ENCODE results near the gene C1orf21.

DNA sequence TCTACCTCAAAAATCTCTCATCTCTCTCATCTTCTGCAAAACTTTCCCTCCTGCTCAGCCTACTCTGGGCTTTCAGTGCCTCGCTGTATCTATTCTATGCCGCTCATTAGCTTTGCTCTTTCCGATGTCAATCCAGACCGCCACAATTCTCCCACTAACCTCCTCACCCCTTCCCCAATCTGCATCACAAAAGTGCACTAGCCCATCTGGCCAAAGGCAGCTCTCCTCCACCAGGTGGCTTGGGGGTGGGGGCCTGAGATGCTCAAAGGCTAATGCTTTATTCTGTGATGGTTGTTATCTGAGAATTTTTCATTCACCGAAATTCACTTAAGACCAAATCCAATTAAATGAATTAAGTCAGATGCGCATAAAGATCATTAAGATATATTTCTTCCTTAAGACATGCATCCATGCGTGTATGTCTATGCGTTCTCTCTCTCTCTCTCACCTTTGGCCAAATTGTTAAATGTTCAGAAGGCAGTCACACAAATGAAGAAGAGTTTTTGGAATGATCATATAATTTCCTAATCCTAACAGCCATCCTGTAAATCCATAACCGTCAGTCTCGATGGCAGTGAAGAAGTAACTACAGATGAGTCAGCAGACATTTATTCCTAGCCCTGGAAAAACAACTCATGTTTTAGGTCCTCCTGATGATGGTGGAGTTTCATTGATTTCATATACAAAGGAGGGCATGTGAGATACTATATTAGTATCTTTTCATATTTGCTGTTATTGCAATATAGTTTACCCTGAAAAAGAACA is 111.3 kb downstream of the C1orf21 start:
- TF ChIP-seq POLR2AphosphoS5 (IDR thresholded peaks at IDR 0.05; ENCODE audit: low read depth, low read length), result no peak
- no peak for TF ChIP-seq TAF1 (IDR thresholded peaks at IDR 0.05; ENCODE audit: borderline replicate concordance, low read depth, low read length)
